MCF 10A (cell line): Measurements from ENCODE around the gene MTG1. TPM values are rescaled to one million over a fixed set of nuclear protein-coding genes. Genes with fewer than 3 reads are reported as not detected.
"Not testable (repeated sequence)": the region's sequence is repeated elsewhere in the genome, so short reads cannot be mapped to it uniquely, and the experiment has no call there.

Experiments
- BruUV-seq: library from RNA; stranded (reverse); fragments of 400-500 nt; replicated peaks from 2 replicates; lab custom pipeline; 2021; lab: Mats Ljungman, UMichigan
- CTCF ChIA-PET: fragments of 300-600 bp; sonication (Branson Sonifier 250); formaldehyde crosslinking; extraction: SDS; loops from one replicate; lab custom pipeline; 2021; ENCODE audit warnings: antibody characterized with exemption, inconsistent platforms; lab: Yijun Ruan, JAX
- POLR2A ChIA-PET: fragments of 300-600, 350-650 bp; sonication (Branson Sonifier 250); formaldehyde crosslinking; extraction: SDS; loops from one replicate; lab custom pipeline; 2020; ENCODE audit warnings: antibody characterized with exemption, inconsistent platforms; lab: Yijun Ruan, JAX
- DNase-seq: peaks from one replicate; pipeline ENCODE4 v3.0.0-alpha.2; 2018; ENCODE audit not compliant: unreplicated experiment
- H3K27ac Mint-ChIP-seq: one replicate; pipeline ENCODE4 v1.8.0; 2022; ENCODE audit warnings: mild to moderate bottlenecking, low read depth, mixed read lengths; ENCODE audit not compliant: unreplicated experiment
- H3K27me3 Mint-ChIP-seq: one replicate; pipeline ENCODE4 v1.8.0; 2022; ENCODE audit warnings: mixed read lengths; ENCODE audit not compliant: insufficient read depth, unreplicated experiment
- H3K36me3 Mint-ChIP-seq: one replicate; pipeline ENCODE4 v1.8.0; 2022; ENCODE audit warnings: mild to moderate bottlenecking, moderate library complexity, mixed read lengths; ENCODE audit not compliant: insufficient read depth, unreplicated experiment
- H3K4me1 Mint-ChIP-seq: one replicate; pipeline ENCODE4 v1.8.0; 2022; ENCODE audit warnings: mixed read lengths; ENCODE audit not compliant: insufficient read depth, unreplicated experiment
- H3K4me3 Mint-ChIP-seq: one replicate; pipeline ENCODE4 v1.8.0; 2022; ENCODE audit warnings: mild to moderate bottlenecking, moderate library complexity, mixed read lengths; ENCODE audit not compliant: unreplicated experiment
- H3K9me3 Mint-ChIP-seq: one replicate; pipeline ENCODE4 v1.8.0; 2022; ENCODE audit warnings: mixed read lengths; ENCODE audit not compliant: unreplicated experiment
- intact Hi-C: fragments of 100-400 bp; cut with micrococcal nuclease; formaldehyde crosslinking; loops from 2 replicates; pipeline ENCODE4 v1.14.1; 2022
- total RNA-seq: library from RNA; stranded (reverse); gene quantifications from 2 replicates; pipeline ENCODE4 v1.2.3, GENCODE V29; 2022
- TF ChIP-seq, protein P1 (sequence below): fragments of 200-600 bp; IDR thresholded peaks from one replicate; pipeline ENCODE4 v1.8.0; 2022; ENCODE audit warnings: antibody characterized with exemption, mild to moderate bottlenecking; ENCODE audit not compliant: unreplicated experiment

The MTG1 gene
- total RNA-seq, 1 experiment from 2014 or later, result 71.6 TPM

DNA sequence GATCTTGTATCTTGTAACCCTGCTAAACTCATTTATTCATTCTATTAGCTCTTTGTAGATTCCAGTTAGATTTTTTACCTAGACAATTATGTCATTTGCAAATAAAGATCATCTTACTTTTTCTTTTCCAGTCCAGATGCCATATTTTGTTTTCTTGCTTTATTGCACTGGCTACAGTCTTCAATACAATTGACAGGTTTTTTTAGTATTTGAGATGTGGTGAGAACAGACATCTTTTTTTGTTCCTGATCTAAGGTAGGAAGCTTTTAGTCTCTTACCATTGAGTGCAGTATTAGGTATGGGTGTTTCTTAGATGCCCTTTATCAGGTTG, 18.4 kb downstream of the MTG1 start:
- TF ChIP-seq, protein P1, sequence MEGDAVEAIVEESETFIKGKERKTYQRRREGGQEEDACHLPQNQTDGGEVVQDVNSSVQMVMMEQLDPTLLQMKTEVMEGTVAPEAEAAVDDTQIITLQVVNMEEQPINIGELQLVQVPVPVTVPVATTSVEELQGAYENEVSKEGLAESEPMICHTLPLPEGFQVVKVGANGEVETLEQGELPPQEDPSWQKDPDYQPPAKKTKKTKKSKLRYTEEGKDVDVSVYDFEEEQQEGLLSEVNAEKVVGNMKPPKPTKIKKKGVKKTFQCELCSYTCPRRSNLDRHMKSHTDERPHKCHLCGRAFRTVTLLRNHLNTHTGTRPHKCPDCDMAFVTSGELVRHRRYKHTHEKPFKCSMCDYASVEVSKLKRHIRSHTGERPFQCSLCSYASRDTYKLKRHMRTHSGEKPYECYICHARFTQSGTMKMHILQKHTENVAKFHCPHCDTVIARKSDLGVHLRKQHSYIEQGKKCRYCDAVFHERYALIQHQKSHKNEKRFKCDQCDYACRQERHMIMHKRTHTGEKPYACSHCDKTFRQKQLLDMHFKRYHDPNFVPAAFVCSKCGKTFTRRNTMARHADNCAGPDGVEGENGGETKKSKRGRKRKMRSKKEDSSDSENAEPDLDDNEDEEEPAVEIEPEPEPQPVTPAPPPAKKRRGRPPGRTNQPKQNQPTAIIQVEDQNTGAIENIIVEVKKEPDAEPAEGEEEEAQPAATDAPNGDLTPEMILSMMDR, result no peak
- DNase-seq, result no peak
- no peak overlapping the region for H3K4me3 Mint-ChIP-seq
- intact Hi-C loops, result no loop called here
- peaks cover 89% of the 10 kb centered on the region for H3K36me3 Mint-ChIP-seq
- no peaks in the 10 kb centered on the region for H3K27me3 Mint-ChIP-seq
- POLR2A ChIA-PET, result interaction anchor here (1.1 to 1.9 kb wide), 2 partner anchors 10 to 26 kb away, joined by 4 to 5 read pairs; no protein-coding TSS in a partner anchor
- CTCF ChIA-PET, result no interaction called here
- H3K4me1 Mint-ChIP-seq, result peaks cover 9% of the 10 kb centered on the region
- H3K9me3 Mint-ChIP-seq, result peaks cover 16% of the 10 kb centered on the region
- no peak overlapping the region for H3K27ac Mint-ChIP-seq
- BruUV-seq, result no TSS peak

DNA sequence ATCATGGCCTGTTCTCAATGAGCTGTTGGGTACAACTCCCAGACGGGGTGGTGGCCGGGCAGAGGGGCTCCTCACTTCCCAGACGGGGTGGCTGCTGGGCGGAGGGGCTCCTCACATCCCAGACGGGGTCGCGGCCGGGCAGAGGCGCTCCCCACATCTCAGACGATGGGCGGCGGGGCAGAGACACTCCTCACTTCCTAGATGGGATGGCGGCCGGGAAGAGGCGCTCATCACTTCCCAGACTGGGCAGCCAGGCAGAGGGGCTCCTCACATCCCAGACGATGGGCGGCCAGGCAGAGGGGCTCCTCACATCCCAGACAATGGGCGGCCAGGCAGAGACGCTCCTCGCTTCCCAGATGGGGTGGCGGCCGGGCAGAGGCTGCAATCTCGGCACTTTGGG, 20.4 kb downstream of the MTG1 start:
- POLR2A ChIA-PET, CTCF ChIA-PET, DNase-seq, H3K4me3 Mint-ChIP-seq, H3K27me3 Mint-ChIP-seq, intact Hi-C loops, H3K27ac Mint-ChIP-seq, H3K4me1 Mint-ChIP-seq, BruUV-seq: not testable (repeated sequence)
- peaks cover 16% of the 10 kb centered on the region for H3K9me3 Mint-ChIP-seq
- H3K36me3 Mint-ChIP-seq, result peaks cover 82% of the 10 kb centered on the region

DNA sequence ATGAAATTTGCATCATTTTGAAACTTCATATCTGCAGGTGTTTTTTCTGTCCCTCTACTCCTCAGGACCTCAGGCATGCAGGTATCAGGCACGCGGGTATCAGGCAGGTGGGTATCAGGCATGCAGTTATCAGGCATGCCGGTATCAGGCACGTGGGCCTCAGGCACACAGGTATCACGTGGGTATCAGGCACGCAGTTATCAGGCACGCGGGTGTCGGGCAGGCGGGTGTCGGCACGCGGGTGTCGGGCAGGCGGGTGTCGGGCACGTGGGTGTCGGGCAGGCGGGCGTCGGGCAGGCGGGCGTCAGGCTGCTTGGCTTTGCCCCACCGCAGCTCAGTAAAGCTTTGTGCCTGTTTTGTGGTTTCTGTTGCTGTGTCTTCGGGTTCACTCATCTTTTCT, 21.8 kb downstream of the MTG1 start:
- peaks cover 74% of the 10 kb centered on the region for H3K36me3 Mint-ChIP-seq

DNA sequence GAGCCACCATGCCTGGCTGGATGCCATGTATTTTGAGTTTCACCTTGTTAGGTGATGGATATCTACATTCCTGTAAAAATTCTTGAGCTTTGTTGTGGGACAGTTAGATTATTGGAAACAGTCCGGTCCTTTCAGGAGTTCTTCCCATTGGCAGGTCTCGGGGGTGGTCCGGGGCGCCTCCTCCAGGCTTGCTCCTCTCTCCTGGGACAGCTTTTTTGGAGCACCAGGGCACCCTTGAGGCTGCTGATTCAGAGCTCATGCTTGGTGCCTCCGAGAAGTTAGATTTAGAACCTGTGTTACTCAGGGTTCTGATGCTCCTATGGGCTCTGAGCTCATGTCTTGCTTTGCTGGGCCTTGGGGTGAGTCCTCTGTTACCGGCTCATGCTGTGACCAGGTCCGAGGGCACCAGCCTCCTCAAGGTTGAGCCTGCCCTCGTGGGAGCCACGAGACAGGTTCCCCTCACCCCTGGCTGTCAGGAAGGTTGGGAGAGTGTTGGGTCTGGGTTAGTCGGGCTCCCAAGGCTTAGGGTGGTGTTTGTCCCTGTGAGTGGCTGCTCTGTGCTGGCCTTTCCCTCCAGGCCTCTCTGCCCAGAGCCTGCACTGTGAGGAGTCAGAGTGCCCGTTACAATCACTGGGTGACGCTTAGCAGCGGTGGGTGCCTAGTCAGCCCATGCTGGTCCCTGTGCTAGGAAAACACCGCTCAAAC, 24.5 kb downstream of the MTG1 start:
- Mint-ChIP-seq H3K9me3 (no peaks in the 10 kb centered on the region), H3K27me3 (no peaks in the 10 kb centered on the region), H3K4me1 (no peaks in the 10 kb centered on the region), H3K36me3 (peaks cover 59% of the 10 kb centered on the region), H3K4me3 (no peak overlapping the region), H3K27ac (no peak overlapping the region)
- DNase-seq, result no peak
- ChIA-PET POLR2A (no interaction called here), CTCF (interaction anchor here (0.6 kb wide), 1 partner anchor 19 kb away, joined by 4 read pairs; no protein-coding TSS in a partner anchor)
- no TSS peak for BruUV-seq
- TF ChIP-seq, protein P1, result no peak
- intact Hi-C loops, result no loop called here

More for the DNA sequence above, 21.8 kb downstream of the MTG1 start:
- TF ChIP-seq, protein P1, result no peak
- ChIA-PET CTCF (no interaction called here), POLR2A (no interaction called here)
- BruUV-seq, result no TSS peak
- Mint-ChIP-seq H3K27ac (no peak overlapping the region), H3K9me3 (peaks cover 16% of the 10 kb centered on the region), H3K27me3 (no peaks in the 10 kb centered on the region), H3K4me1 (no peaks in the 10 kb centered on the region), H3K4me3 (no peak overlapping the region)
- DNase-seq, result no peak
- intact Hi-C loops, result no loop called here
